Stimulated activated CD4-positive, alpha-beta T cell treated with anti-CD3 and anti-CD28 coated beads, Interleukin-2, amount 100 ng/mL, for 24 hours (primary cell): ENCODE measurements around the gene HNF4A.

ENCODE experiments used
- DNase-seq, 2 donors: peaks; one replicate each; pipeline ENCODE4 v3.0.0-alpha.2; 2020

HNF4A gene

DNA sequence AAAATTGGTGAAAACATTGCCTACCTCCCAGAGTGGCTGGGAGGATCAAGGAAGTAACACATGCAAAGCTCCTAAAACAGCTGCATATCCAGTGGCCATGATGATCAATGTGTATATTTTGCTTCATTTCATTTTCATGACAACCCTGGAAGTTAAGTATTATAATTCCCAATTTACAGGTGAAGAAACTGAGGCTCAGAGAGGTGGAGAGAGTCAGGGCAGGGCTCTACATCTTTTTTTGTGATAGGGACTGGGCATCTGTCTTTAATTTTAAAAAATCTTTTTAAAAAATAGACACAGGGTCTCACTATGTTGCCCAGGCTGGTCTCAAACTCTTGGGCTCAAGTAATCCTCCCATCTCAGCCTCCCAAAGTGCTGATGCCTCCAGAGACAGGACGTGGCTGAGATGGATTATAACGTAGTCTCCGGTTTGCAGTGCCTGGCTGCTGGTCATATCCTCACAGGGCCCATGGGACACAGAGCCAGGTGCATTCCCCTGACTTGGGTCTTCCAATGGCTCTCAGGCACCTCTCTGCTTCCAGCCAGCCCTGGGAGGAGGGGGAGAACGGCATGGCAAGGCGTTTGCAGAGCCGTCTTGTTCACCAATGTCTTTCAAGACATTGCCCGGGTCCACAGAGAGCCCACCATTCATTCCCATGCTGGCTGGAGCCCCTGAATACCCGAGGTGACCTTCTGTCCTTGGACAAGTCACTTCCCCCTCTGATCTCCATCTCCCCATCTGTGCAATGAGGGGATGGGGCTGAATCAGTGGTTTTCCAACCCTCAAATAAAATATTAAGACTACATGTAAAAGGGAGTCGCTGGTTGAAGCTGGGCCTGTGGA lies 38.3 kb downstream of the HNF4A start:
- no peak for DNase-seq

GRCh38 chr20:44394452-44394701 lies 38.9 kb downstream of the HNF4A start:
- no peak for DNase-seq

DNA sequence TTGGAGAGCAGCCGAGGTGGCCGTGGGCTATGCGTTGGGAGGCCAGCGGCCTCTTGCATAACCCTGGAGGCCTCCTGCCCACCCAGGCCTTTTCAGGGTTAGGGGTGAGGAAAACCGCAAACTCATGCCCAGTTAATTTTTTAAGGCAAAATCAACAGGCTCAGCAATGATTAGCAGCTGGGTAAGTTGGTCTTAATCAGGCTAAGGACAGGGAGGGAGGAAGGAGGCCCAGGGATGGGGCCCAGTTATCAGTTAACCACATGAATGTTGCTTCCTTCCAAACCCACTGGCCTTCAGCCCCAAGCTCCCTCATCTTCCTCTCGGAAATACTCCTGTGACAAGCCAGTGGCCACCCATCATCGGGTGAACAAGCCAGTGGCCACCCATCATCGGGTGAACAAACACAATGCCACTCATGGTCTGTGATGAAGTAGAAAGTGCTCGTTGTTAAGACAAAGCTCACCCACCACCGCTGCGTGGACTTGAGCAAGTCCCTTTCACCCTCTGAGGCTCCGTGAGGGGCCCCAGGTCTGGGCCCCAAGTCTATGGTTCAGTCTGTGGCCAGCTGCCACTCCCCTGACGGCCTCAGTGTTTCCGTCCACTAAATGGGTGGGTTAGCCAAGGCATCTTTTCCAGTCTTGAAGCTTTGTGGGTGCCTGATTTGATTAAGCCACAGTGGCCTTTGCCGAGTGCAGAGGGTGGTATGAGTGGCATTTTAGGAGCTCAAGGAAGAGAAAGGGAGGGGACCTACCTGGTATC lies 39.4 kb downstream of the HNF4A start:
- DNase-seq = no peak

DNA sequence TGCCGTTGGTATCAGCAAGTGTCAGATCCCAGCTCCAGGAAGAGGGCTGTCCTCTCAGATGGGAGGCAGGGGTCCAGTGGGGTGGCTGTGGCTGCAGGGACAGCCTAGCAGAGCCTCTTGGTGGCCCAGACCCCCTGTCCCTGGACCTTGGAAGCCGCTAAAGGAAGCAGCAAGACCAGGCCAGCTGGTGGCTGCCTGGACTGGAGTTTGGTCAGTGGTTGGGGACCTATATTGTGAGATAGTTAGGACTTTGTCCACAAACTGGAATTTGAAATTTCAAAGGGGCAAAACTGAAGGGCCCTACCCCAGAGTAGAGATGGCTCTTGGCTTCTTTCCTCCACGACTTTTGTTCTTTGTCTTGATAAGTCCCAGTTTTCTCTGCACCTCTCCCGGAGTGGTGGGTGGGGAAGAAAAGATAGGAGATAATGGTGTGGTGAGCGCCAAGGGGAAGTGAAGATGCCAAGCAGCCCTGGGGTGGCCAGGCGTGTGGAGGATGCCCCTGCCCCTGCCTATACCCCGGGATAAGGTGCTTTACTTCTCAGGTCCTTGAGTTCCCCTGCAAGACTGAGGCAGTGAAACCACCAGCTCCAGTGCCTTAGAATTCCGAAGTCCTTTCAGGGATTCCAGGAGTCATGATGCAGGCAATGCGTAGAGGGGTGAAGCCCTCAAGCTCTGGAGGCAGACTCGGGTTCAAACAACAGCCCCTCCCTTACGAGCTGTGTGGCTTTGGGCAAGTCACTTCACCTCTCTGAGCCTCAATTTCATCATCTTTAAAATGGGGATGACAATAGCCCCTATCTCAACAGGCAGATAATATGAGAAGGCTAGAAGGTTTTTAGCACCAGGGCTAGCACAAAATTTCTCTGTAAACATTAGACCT lies 40.2 kb downstream of the HNF4A start:
- DNase-seq = no peak

- DNase-seq = no peak
Measured at GRCh38 chr20:44396369-44397130, 41.1 kb downstream of the HNF4A start.

DNA sequence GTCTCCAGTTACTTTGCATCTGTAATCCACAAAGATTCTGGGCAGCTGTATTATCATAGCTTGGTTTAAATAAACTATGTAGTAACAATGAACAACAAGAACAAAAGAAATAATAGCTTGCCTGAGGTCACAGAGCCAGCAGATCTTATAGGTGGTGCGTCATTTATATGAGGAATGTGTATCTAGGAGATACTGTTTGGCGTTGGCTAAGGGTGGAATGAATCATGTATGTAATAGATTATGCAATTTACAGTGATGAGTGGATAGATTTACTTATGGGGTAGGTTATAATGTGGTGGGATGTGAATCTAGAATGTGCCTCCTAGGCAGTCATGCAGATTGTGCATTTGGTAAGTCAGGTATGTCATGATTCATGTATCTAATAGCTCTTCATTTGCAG lies 42.8 kb downstream of the HNF4A start:
- DNase-seq = no peak

GRCh38 chr20:44399446-44399845 lies 43.9 kb downstream of the HNF4A start:
- DNase-seq = no peak

GRCh38 chr20:44400671-44400969 lies 45.1 kb downstream of the HNF4A start:
- no peak for DNase-seq

DNA sequence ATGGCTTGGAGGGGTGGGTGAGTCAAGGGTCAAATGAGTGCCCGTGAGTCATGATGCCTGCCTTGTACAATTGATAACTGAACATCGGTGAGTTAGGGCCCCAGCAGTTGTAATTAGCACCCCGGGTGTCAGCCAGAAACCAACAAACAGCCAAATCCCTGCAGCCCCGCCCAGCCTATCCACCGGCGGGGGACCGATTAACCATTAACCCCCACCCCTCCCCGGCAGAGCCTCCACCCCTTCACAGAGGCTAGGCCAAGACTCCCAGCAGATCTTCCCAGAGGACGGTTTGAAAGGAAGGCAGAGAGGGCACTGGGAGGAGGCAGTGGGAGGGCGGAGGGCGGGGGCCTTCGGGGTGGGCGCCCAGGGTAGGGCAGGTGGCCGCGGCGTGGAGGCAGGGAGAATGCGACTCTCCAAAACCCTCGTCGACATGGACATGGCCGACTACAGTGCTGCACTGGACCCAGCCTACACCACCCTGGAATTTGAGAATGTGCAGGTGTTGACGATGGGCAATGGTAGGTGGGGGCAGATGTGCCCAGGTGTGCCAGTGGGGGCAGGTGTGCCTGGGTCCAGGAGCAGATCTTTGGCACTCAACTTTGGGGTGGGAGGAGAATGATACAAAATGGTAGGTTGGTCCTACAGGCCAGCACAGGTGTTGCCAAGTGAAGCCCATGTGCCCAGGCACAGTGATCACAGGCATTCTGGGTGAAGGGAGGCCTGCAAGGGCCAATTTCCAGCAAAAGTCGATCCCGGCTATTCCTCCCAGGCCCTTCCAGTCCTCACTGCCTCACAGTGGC lies 45.7 kb downstream of the HNF4A start:
- DNase-seq = no peak

GRCh38 chr20:44401770-44402390 lies 46.4 kb downstream of the HNF4A start:
- DNase-seq = no peak

DNA sequence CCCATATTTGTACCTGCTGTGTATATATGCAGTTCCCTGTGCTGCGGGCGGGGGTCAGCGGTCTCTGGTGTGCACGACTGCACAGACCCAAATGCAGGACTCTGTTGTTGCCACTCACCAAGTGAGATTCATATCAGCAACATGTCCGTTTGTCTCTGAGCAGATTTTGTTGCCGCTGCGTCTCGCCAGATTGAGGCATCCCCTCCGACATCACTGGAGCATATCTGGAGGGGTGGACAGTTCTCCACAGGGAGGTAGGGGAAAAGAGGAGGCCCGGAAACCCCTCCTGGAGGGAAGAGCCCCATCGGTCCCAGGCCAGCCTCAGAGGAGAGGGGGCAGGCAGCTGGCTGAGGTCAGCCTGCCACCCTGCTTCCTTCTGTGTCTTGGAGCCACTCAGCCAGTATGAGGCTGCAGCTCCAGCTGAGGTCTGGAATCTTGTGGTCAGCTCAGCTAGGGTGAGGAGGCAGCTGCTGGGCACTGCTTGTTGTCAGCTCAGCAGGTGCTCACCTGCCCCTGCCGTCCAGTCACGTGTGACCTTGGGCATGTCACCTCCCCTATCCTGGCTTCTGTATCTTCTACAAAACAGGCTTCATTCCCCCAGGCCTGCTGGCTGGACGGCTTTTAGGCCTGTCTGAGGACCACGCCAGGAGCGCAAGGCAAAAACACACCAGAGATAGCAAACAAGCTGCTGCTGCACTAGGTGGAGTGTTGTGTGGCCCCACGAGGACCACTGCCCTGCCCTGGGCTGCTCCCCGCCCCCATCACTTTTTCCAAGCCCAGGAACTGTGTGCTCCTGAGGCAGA lies 47.1 kb downstream of the HNF4A start:
- DNase-seq = no peak

DNA sequence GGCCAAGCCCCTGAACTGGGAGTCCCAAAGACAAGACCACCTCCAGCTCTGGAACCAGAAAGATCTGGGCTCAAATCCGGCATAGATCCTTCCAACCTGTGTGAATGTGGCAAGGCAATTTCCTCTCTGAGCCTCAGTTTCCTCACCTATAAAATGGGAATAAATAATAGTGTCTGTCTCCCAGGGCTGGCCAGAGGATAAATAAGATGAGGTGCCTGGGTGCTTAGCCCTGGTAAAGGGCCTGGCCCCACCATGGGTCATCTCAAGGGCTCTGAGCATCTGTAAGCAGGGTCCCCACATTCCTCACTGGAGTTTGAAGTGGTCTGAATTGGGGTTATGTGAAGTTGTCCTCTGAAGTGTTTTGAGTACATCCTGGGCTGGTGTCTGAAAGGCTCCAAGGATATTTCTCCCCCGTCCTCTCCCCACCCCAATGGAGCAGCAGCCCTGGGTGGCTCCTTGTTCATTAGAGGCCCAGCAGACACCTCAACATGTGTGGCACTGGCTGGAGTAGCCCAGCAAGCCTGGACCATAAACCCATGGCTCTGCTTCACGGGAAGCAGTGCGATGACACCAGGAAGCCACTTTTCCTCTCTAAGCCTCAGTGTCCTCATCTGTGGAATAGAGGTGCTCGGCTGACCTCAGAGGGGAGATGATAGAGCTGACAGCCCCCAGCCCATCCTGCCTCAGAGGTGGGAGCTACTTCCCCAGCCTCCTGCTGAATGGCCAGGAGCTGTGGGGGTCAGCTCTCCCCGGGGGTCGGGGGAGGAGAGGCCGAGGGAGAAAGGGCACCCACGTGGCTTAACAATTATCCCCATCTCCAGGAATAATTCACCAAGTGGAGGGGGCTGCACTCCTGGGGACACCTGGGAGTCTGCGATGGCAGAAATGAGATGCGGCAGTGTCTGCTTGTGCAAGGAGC lies 48.0 kb downstream of the HNF4A start:
- no peak for DNase-seq

GRCh38 chr20:44404204-44405181 lies 49.0 kb downstream of the HNF4A start:
- DNase-seq = no peak

GRCh38 chr20:44405257-44405656 lies 49.8 kb downstream of the HNF4A start:
- no peak for DNase-seq

- no peak for DNase-seq
Measured at GRCh38 chr20:44405785-44406571, 50.5 kb downstream of the HNF4A start.

DNA sequence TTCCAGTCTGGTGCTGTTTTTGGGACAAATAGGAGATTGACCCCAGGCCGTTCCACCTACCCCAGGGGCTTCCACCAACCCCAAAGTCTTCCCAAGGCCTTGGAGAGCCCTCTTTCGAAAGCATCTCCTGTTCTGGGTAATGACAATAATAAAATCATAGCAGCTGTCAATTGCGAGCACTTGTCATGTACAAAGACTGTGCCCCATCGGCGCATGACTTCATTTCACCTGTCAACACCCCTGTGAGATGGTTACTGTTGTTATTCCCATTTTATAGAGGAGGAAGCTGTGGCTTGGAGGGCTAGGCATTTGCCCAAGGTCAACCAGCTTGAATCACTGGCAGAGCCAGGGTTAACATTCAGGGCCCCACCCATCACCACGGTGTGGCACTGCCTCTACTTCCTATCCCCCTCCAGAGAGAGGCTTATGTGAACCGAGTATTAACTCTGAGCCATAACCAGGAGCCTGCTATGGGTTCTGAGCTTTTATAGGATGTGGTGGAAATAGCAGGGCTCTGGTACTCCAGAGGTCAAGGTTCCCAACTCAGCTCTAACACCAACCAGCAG lies 51.2 kb downstream of the HNF4A start:
- DNase-seq = no peak
